ENCODE results near the gene HAPLN3.

HAPLN3 gene

GRCh38 chr15:88918738-88919137 lies 23.4 kb upstream of the HAPLN3 start:
- no peaks in the 10 kb centered on the region for H3K36me3 Mint-ChIP-seq
- H3K27ac Mint-ChIP-seq = no peak overlapping the region
- ATAC-seq = peak; percentile 72
- H3K9me3 Mint-ChIP-seq = no peaks in the 10 kb centered on the region
- H3K4me1 Mint-ChIP-seq = peaks cover 12% of the 10 kb centered on the region
- no peak overlapping the region for H3K4me3 Mint-ChIP-seq
- peaks cover 60% of the 10 kb centered on the region for H3K27me3 Mint-ChIP-seq

GRCh38 chr15:88917760-88918159 lies 22.4 kb upstream of the HAPLN3 start:
- no peaks in the 10 kb centered on the region for H3K9me3 Mint-ChIP-seq
- ATAC-seq = no peak
- H3K36me3 Mint-ChIP-seq = no peaks in the 10 kb centered on the region
- peaks cover 19% of the 10 kb centered on the region for H3K4me1 Mint-ChIP-seq
- peaks cover 60% of the 10 kb centered on the region for H3K27me3 Mint-ChIP-seq
- H3K4me3 Mint-ChIP-seq = no peak overlapping the region
- no peak overlapping the region for H3K27ac Mint-ChIP-seq

- no peak for ATAC-seq
- no peaks in the 10 kb centered on the region for H3K36me3 Mint-ChIP-seq
- H3K27ac Mint-ChIP-seq = no peak overlapping the region
- peaks cover 56% of the 10 kb centered on the region for H3K27me3 Mint-ChIP-seq
- no peak overlapping the region for H3K4me3 Mint-ChIP-seq
- peaks cover 25% of the 10 kb centered on the region for H3K4me1 Mint-ChIP-seq
- H3K9me3 Mint-ChIP-seq = no peaks in the 10 kb centered on the region
Measured at GRCh38 chr15:88915354-88915753, 20.0 kb upstream of the HAPLN3 start.

- Mint-ChIP-seq H3K9me3 (no peaks in the 10 kb centered on the region), H3K36me3 (no peaks in the 10 kb centered on the region), H3K27ac (peak overlapping the region; percentile 60), H3K4me1 (peaks cover 23% of the 10 kb centered on the region), H3K27me3 (peaks cover 41% of the 10 kb centered on the region), H3K4me3 (peak overlapping the region; percentile 87)
- no peak for ATAC-seq
Measured at GRCh38 chr15:88913850-88914169, 18.5 kb upstream of the HAPLN3 start.

GRCh38 chr15:88913017-88913849 lies 17.9 kb upstream of the HAPLN3 start, which contains the start of gene MFGE8:
Gene MFGE8 (minus strand): TSS chr15:88913379. CDS start chr15:88913319, 60 bp downstream.
- Mint-ChIP-seq H3K4me3 (peak within 1 kb of the TSS; percentile 87), H3K27me3 (peaks cover 35% of the 10 kb centered on the region), H3K9me3 (no peaks in the 10 kb centered on the region), H3K4me1 (peaks cover 21% of the 10 kb centered on the region), H3K36me3 (no peaks in the 10 kb centered on the region), H3K27ac (peak within 1 kb of the TSS; percentile 60)
- ATAC-seq = peak; percentile 83

- H3K4me1 Mint-ChIP-seq = peaks cover 21% of the 10 kb centered on the region
- no peak for ATAC-seq
- H3K36me3 Mint-ChIP-seq = no peaks in the 10 kb centered on the region
- H3K9me3 Mint-ChIP-seq = no peaks in the 10 kb centered on the region
- peak overlapping the region; percentile 13 for H3K27ac Mint-ChIP-seq
- peaks cover 28% of the 10 kb centered on the region for H3K27me3 Mint-ChIP-seq
- peak overlapping the region; percentile 87 for H3K4me3 Mint-ChIP-seq
Measured at GRCh38 chr15:88912500-88912921, 17.2 kb upstream of the HAPLN3 start.

GRCh38 chr15:88911766-88912118 lies 16.4 kb upstream of the HAPLN3 start:
- peak overlapping the region; percentile 13 for H3K27ac Mint-ChIP-seq
- no peak overlapping the region for H3K4me3 Mint-ChIP-seq
- peaks cover 20% of the 10 kb centered on the region for H3K27me3 Mint-ChIP-seq

GRCh38 chr15:88909956-88910831 lies 14.8 kb upstream of the HAPLN3 start:
- Mint-ChIP-seq H3K9me3 (no peaks in the 10 kb centered on the region), H3K27me3 (peaks cover 11% of the 10 kb centered on the region), H3K4me3 (no peak overlapping the region), H3K27ac (no peak overlapping the region), H3K4me1 (peaks cover 21% of the 10 kb centered on the region), H3K36me3 (no peaks in the 10 kb centered on the region)
- no peak for ATAC-seq

More at GRCh38 chr15:88911766-88912118, 16.4 kb upstream of the HAPLN3 start:
- no peaks in the 10 kb centered on the region for H3K36me3 Mint-ChIP-seq
- no peak for ATAC-seq
- H3K9me3 Mint-ChIP-seq = no peaks in the 10 kb centered on the region
- H3K4me1 Mint-ChIP-seq = peaks cover 21% of the 10 kb centered on the region

- Mint-ChIP-seq H3K27me3 (peaks cover 11% of the 10 kb centered on the region), H3K4me3 (no peak overlapping the region), H3K27ac (no peak overlapping the region), H3K36me3 (no peaks in the 10 kb centered on the region), H3K9me3 (no peaks in the 10 kb centered on the region), H3K4me1 (peaks cover 31% of the 10 kb centered on the region)
- no peak for ATAC-seq
Measured at GRCh38 chr15:88908697-88909621, 13.6 kb upstream of the HAPLN3 start.

- Mint-ChIP-seq H3K36me3 (no peaks in the 10 kb centered on the region), H3K27ac (no peak overlapping the region), H3K27me3 (peaks cover 11% of the 10 kb centered on the region), H3K4me1 (peaks cover 24% of the 10 kb centered on the region), H3K9me3 (no peaks in the 10 kb centered on the region), H3K4me3 (no peak overlapping the region)
- ATAC-seq = no peak
Measured at GRCh38 chr15:88908123-88908522, 12.8 kb upstream of the HAPLN3 start.

- Mint-ChIP-seq H3K4me1 (peaks cover 17% of the 10 kb centered on the region), H3K9me3 (no peaks in the 10 kb centered on the region), H3K27me3 (peaks cover 5% of the 10 kb centered on the region), H3K4me3 (no peak overlapping the region), H3K27ac (no peak overlapping the region), H3K36me3 (no peaks in the 10 kb centered on the region)
- ATAC-seq = no peak
Measured at GRCh38 chr15:88907111-88907510, 11.8 kb upstream of the HAPLN3 start.

GRCh38 chr15:88906551-88906950 lies 11.2 kb upstream of the HAPLN3 start:
- Mint-ChIP-seq H3K9me3 (no peaks in the 10 kb centered on the region), H3K27ac (no peak overlapping the region), H3K36me3 (no peaks in the 10 kb centered on the region), H3K4me1 (peaks cover 14% of the 10 kb centered on the region), H3K4me3 (no peak overlapping the region), H3K27me3 (no peaks in the 10 kb centered on the region)
- no peak for ATAC-seq

- no peaks in the 10 kb centered on the region for H3K9me3 Mint-ChIP-seq
- H3K4me3 Mint-ChIP-seq = no peak overlapping the region
- no peak for ATAC-seq
- H3K4me1 Mint-ChIP-seq = peaks cover 14% of the 10 kb centered on the region
- no peaks in the 10 kb centered on the region for H3K36me3 Mint-ChIP-seq
- no peaks in the 10 kb centered on the region for H3K27me3 Mint-ChIP-seq
- H3K27ac Mint-ChIP-seq = no peak overlapping the region
Measured at GRCh38 chr15:88906130-88906529, 10.8 kb upstream of the HAPLN3 start.

- no peaks in the 10 kb centered on the region for H3K36me3 Mint-ChIP-seq
- no peak overlapping the region for H3K4me3 Mint-ChIP-seq
- H3K9me3 Mint-ChIP-seq = no peaks in the 10 kb centered on the region
- H3K27ac Mint-ChIP-seq = no peak overlapping the region
- ATAC-seq = no peak
- H3K4me1 Mint-ChIP-seq = peaks cover 14% of the 10 kb centered on the region
- no peaks in the 10 kb centered on the region for H3K27me3 Mint-ChIP-seq
Measured at GRCh38 chr15:88905576-88905975, 10.2 kb upstream of the HAPLN3 start.
